HFF-Myc (cell line): ENCODE data around the gene KIF1A.

Experiments used
- DNase-seq: peaks from one replicate; pipeline ENCODE4 v3.0.0-alpha.2; 2011; ENCODE audit warnings: low read depth; ENCODE audit errors: extremely low read depth
- H3K4me3 ChIP-seq: replicated peaks from 2 replicates; pipeline ENCODE4 v1.5.1; 2011; ENCODE audit warnings: low read depth, mild to moderate bottlenecking, control low read depth, low read length
- CTCF ChIP-seq: IDR thresholded peaks from 2 replicates; pipeline ENCODE4 v1.5.1; 2012; ENCODE audit warnings: mild to moderate bottlenecking, low read depth, low read length, control low read depth; ENCODE audit errors: missing control alignments

Gene KIF1A, protein sequence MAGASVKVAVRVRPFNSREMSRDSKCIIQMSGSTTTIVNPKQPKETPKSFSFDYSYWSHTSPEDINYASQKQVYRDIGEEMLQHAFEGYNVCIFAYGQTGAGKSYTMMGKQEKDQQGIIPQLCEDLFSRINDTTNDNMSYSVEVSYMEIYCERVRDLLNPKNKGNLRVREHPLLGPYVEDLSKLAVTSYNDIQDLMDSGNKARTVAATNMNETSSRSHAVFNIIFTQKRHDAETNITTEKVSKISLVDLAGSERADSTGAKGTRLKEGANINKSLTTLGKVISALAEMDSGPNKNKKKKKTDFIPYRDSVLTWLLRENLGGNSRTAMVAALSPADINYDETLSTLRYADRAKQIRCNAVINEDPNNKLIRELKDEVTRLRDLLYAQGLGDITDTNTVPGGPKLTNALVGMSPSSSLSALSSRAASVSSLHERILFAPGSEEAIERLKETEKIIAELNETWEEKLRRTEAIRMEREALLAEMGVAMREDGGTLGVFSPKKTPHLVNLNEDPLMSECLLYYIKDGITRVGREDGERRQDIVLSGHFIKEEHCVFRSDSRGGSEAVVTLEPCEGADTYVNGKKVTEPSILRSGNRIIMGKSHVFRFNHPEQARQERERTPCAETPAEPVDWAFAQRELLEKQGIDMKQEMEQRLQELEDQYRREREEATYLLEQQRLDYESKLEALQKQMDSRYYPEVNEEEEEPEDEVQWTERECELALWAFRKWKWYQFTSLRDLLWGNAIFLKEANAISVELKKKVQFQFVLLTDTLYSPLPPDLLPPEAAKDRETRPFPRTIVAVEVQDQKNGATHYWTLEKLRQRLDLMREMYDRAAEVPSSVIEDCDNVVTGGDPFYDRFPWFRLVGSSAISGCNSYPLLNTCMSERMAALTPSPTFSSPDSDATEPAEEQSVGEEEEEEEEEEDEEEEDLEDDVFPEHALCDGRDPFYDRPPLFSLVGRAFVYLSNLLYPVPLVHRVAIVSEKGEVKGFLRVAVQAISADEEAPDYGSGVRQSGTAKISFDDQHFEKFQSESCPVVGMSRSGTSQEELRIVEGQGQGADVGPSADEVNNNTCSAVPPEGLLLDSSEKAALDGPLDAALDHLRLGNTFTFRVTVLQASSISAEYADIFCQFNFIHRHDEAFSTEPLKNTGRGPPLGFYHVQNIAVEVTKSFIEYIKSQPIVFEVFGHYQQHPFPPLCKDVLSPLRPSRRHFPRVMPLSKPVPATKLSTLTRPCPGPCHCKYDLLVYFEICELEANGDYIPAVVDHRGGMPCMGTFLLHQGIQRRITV (N-terminal part only)

DNA sequence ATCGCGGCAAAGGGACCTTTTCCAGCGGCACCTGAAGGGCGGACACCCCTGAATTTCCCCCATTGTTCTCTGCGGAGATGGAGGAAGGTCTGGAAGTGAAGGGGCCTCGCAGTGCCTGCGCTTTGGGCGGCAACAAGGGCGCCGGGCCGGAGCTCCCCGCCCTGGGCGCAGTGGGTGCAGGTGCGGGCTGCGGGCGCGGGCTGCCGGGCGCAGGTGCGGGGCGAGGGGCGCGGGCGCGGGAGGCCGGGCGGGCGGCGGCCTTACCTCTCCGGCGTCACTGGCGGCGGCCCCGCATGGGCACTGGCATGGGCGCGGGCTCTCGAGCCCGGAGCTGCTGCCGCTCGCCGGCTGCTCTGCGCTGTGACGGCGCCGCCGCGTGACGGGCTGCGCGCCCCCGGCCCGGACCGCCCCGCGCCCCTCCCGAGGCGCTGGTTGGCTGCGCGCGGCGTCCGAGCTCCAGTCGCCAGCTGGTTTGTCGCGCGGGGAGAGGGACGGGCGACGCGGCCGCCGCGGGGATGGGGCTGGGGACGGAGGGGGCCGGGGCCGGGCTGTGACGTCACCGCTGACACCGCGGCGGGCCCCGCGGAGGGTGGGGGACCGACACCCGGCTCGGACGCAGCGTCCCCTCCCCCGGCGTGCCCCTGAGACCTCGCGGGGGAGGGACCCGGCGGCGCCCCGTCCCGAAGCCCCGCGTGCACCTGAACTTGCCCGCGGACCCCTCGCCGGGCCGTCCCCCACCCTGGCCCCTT is at the start of gene KIF1A:
Gene KIF1A, minus strand, starts transcription at position 362 of the 749 bp plus-strand sequence. CDS start 22,467 bp downstream, outside the sequence.
- no peak within 1 kb of the TSS for H3K4me3 ChIP-seq
- TF ChIP-seq CTCF: no peak
- DNase-seq: no peak

GRCh38 chr2:240869109-240869955 is 49.3 kb upstream of the KIF1A start:
- TF ChIP-seq CTCF: no peak
- H3K4me3 ChIP-seq: no peak overlapping the region

GRCh38 chr2:240868286-240869108 is 48.5 kb upstream of the KIF1A start, which contains the start of gene AGXT:
AGXT (plus strand) TSS chr2:240868824; CDS start chr2:240868866, 42 bp downstream.
- TF ChIP-seq CTCF: no peak
- H3K4me3 ChIP-seq: no peak within 1 kb of the TSS
- peak; percentile 7 for DNase-seq

More at GRCh38 chr2:240869109-240869955, 49.3 kb upstream of the KIF1A start:
- no peak for DNase-seq

GRCh38 chr2:240865391-240865790 is 45.4 kb upstream of the KIF1A start:
- TF ChIP-seq CTCF: no peak
- H3K4me3 ChIP-seq: no peak overlapping the region
- DNase-seq: no peak

DNA sequence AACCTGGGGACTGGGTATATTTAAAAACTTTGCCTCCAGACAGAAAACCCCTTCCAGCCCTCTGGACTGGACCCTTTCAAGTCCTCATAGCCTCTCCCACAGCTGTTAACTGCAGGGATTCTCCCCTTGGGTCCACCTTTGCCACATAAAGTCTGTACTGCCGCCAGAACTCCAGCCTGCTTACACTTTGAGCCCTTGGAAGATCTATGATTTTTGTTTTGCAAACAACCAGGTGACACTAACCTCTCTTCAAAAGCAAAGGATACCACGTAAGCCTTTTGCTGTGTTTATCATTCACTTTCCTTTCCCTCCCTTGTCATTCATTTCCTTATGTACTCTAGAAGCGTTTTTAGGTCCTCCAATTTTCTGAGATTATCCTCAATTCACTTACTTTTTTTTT is 44.5 kb upstream of the KIF1A start:
- no peak for TF ChIP-seq CTCF

More for the DNA sequence above, 44.5 kb upstream of the KIF1A start:
- H3K4me3 ChIP-seq: no peak overlapping the region
- DNase-seq: no peak
